HepG2 (cell line): ENCODE data around the gene UROS.

Source experiments
- CTCF ChIP-seq: sonication (generic); formaldehyde crosslinking; IDR thresholded peaks from 2 replicates; pipeline ENCODE4 v1.5.0; 2020; ENCODE audit warnings: mild to moderate bottlenecking, missing genetic modification reagents, moderate library complexity
- GABPB1 ChIP-seq: IDR thresholded peaks from 2 replicates; pipeline ENCODE4 v1.6.1; 2016; ENCODE audit warnings: mild to moderate bottlenecking, missing genetic modification reagents, moderate library complexity, missing compliant biosample characterization
- IRX3 ChIP-seq: sonication (generic); formaldehyde crosslinking; IDR thresholded peaks from 2 replicates; pipeline ENCODE4 v1.8.1; 2023; ENCODE audit warnings: mild to moderate bottlenecking, low read depth, missing genetic modification reagents, borderline replicate concordance
- THYN1 ChIP-seq: sonication (generic); formaldehyde crosslinking; IDR thresholded peaks from 2 replicates; pipeline ENCODE4 v1.8.1; 2023; ENCODE audit warnings: low read depth, mild to moderate bottlenecking, moderate library complexity, missing genetic modification reagents, borderline replicate concordance
- UBTF ChIP-seq: sonication (generic); formaldehyde crosslinking; IDR thresholded peaks from 2 replicates; pipeline ENCODE4 v1.4.0; 2020; ENCODE audit warnings: mild to moderate bottlenecking, missing genetic modification reagents
- ZNF609 ChIP-seq: sonication (generic); formaldehyde crosslinking; IDR thresholded peaks from 2 replicates; pipeline ENCODE4 v1.4.0; 2020; ENCODE audit warnings: mild to moderate bottlenecking, missing genetic modification reagents, borderline replicate concordance
- ZSCAN29 ChIP-seq: sonication (generic); formaldehyde crosslinking; conservative IDR thresholded peaks from 2 replicates; pipeline ENCODE4 v1.4.0; 2020; ENCODE audit warnings: mild to moderate bottlenecking, missing genetic modification reagents

- no peak for TF ChIP-seq ZNF609 (CRISPR knock-in tag)
- TF ChIP-seq CTCF (CRISPR knock-in tag): no peak
- TF ChIP-seq ZSCAN29: no peak
- no peak for TF ChIP-seq UBTF (CRISPR knock-in tag)
- TF ChIP-seq THYN1 (CRISPR knock-in tag): no peak
- no peak for TF ChIP-seq IRX3 (CRISPR knock-in tag)
- TF ChIP-seq GABPB1 (CRISPR knock-in tag): no peak
Measured at GRCh38 chr10:125808047-125808446, 15.0 kb downstream of the UROS start.
